ENCODE data around the gene SAMD4A. TPM values are rescaled to one million over a fixed set of nuclear protein-coding genes. Genes with fewer than 3 reads are reported as not detected.

SAMD4A gene
- total RNA-seq, 1 experiment from 2014 or later, result 9.6 TPM

DNA sequence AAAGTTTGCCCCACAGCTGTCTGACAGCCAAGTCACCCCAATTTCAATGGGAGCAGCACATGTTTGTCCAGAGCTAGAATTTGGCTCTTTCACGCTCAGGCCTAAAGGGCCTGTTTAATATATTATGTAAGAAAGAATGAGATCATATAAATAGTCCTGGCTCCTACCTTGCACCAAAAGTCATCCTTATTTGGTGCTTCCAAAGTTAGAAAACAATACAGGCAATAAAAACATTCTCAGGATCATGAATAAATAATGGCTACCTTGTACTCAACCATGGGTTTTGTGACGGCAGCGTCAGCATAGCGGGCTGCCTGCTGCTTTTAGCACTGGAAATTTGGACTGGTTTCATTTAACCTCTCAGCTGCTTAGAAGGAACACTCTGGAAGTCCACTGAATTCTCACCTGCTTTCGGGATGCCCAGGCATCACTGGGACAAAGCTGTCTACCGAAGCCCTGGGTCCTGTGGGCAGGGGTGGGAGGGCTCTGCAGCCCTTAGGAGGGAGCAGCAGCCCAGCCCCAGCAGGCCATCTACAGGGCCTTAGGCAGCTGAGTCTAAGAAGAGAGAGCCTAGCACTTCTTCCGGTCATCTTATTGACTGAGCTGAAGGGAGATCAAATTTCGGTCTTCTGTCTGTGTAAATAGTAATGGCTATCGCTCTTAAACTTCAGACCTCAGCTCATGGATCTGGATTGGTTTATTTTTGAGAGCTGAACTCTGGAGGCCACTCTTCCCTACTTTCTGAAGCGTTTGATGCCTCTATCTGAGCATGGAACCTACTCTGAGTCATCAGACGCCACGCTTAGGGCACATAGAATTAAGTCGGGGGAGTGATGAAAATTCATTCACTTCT lies 106.5 kb downstream of the SAMD4A start:
- Histone ChIP-seq H2AFZ (ENCODE audit: low read length) (no peak overlapping the region), H2BK5ac (ENCODE audit: insufficient read length, low read length) (no peak overlapping the region), H2BK120ac (ENCODE audit: low read depth, low read length, poor library complexity, severe bottlenecking) (no peak overlapping the region), H4K5ac (ENCODE audit: insufficient read length, low read depth, low read length) (no peak overlapping the region), H3T11ph (ENCODE audit: low read length) (no peak overlapping the region), H3K9me3 (ENCODE audit: control insufficient read depth, low read depth, low read length) (no peaks in the 10 kb centered on the region), H3K14ac (ENCODE audit: insufficient read depth, low read length) (no peak overlapping the region), H3K18ac (ENCODE audit: insufficient read length, low read depth, low read length) (no peak overlapping the region), H3K27ac (ENCODE audit: insufficient read length, low read depth, low read length) (no peak overlapping the region), H2BK12ac (ENCODE audit: insufficient read length, low read depth, low read length) (no peak overlapping the region), H3K27me3 (ENCODE audit: insufficient read depth, low read length) (no peaks in the 10 kb centered on the region), H4K8ac (replicated peaks; ENCODE audit: insufficient read length, low read depth, low read length) (no peak overlapping the region), H3K56ac (ENCODE audit: insufficient read length, low read depth, low read length) (no peak overlapping the region), H3K79me1 (ENCODE audit: insufficient read depth, low read depth, low read length, poor library complexity, severe bottlenecking) (no peaks in the 10 kb centered on the region), H2BK15ac (ENCODE audit: low read depth, low read length) (no peak overlapping the region), H2BK20ac (ENCODE audit: low read depth, low read length, poor library complexity, severe bottlenecking) (no peak overlapping the region), H3K79me2 (ENCODE audit: insufficient read depth, low read length) (no peaks in the 10 kb centered on the region; the same call in 1 of the 2 replicates), H4K91ac (ENCODE audit: insufficient read length, low read depth, low read length) (no peak overlapping the region), H3K9ac (ENCODE audit: extremely low read depth, insufficient read length, low read length) (no peak overlapping the region), H4K20me1 (ENCODE audit: control insufficient read depth, insufficient read depth, insufficient read length) (no peaks in the 10 kb centered on the region), H3K4me1 (ENCODE audit: insufficient read depth, low read length) (peaks cover 19% of the 10 kb centered on the region), H3K23me2 (ENCODE audit: insufficient read length, low read depth, low read length, poor library complexity, severe bottlenecking) (no peaks in the 10 kb centered on the region), H3K4me2 (ENCODE audit: insufficient read depth, insufficient read length, low read length) (no peak overlapping the region), H3K23ac (ENCODE audit: insufficient read length, low read depth, low read length) (no peak overlapping the region), H2AK5ac (ENCODE audit: insufficient read length, low read length) (no peak overlapping the region), H3K4ac (ENCODE audit: low read depth, low read length) (no peak overlapping the region)
- TF ChIP-seq, protein P1, sequence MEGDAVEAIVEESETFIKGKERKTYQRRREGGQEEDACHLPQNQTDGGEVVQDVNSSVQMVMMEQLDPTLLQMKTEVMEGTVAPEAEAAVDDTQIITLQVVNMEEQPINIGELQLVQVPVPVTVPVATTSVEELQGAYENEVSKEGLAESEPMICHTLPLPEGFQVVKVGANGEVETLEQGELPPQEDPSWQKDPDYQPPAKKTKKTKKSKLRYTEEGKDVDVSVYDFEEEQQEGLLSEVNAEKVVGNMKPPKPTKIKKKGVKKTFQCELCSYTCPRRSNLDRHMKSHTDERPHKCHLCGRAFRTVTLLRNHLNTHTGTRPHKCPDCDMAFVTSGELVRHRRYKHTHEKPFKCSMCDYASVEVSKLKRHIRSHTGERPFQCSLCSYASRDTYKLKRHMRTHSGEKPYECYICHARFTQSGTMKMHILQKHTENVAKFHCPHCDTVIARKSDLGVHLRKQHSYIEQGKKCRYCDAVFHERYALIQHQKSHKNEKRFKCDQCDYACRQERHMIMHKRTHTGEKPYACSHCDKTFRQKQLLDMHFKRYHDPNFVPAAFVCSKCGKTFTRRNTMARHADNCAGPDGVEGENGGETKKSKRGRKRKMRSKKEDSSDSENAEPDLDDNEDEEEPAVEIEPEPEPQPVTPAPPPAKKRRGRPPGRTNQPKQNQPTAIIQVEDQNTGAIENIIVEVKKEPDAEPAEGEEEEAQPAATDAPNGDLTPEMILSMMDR (conservative IDR thresholded peaks at IDR 0.05), result no peak
- peaks cover 61 to 73% of the 10 kb centered on the region in 2 experiments for H3K4me1 Mint-ChIP-seq
- no peaks in the 10 kb centered on the region for H3K36me3 Mint-ChIP-seq (ENCODE audit: insufficient read depth in 1 of 3, low read depth in 3 of 3)
- no CpG with 5 or more reads among the region's 13 CpGs for WGBS (ENCODE audit: extremely low coverage, insufficient read length, low lambda C conversion rate)
- no peak for DNase-seq
- H3K27ac Mint-ChIP-seq, result peak overlapping the region; percentile 74 to 87 (median 76); a peak in 5 of 7 replicates
- H3K27me3 Mint-ChIP-seq (ENCODE audit: low read depth), result no peaks in the 10 kb centered on the region
- no peaks in the 10 kb centered on the region for H3K9me3 Mint-ChIP-seq
- H3K4me3 Mint-ChIP-seq, result no peak overlapping the region
